Measurements from ENCODE around the gene OR51B6.

DNA sequence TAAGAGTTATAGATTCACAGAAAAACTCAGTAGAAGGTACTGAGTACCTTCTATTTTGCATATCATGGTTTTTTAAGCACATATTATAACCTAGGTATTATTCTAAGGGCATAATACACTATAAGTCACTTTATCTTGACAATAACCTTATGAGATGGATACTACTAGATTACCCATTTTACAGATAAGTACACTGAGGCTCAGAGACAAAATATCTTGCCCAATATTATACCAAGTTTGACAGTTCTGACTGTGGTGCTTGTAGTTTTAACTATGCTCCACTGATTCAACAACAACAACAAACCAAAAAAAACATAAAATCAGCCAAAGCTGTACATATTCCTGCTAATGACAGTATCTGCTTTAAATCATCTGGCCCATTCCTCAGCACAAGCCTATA, 42.8 kb downstream of the OR51B6 start:
- TF ChIP-seq, protein P1, sequence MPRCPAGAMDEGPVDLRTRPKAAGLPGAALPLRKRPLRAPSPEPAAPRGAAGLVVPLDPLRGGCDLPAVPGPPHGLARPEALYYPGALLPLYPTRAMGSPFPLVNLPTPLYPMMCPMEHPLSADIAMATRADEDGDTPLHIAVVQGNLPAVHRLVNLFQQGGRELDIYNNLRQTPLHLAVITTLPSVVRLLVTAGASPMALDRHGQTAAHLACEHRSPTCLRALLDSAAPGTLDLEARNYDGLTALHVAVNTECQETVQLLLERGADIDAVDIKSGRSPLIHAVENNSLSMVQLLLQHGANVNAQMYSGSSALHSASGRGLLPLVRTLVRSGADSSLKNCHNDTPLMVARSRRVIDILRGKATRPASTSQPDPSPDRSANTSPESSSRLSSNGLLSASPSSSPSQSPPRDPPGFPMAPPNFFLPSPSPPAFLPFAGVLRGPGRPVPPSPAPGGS (IDR thresholded peaks at IDR 0.05) = no peak
- TF ChIP-seq CTCF (IDR thresholded peaks at IDR 0.05) (no peak), POLR2A (IDR thresholded peaks at IDR 0.05; ENCODE audit: low read length) (no peak), RFX5 (IDR thresholded peaks at IDR 0.05) (no peak), REST (IDR thresholded peaks at IDR 0.05) (no peak), HMGXB4 (CRISPR knock-in tag; IDR thresholded peaks at IDR 0.05; ENCODE audit: borderline replicate concordance) (no peak), CHD2 (IDR thresholded peaks at IDR 0.05; ENCODE audit: low read length, partially characterized antibody) (no peak), KDM1A (IDR thresholded peaks at IDR 0.05; ENCODE audit: low read depth) (no peak), JUN (IDR thresholded peaks at IDR 0.05) (no peak)
- TF ChIP-seq, protein P2, sequence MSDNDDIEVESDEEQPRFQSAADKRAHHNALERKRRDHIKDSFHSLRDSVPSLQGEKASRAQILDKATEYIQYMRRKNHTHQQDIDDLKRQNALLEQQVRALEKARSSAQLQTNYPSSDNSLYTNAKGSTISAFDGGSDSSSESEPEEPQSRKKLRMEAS (IDR thresholded peaks at IDR 0.05) = no peak

Measured in A549 (cell line).